ENCODE results near the gene TMEM169.

The TMEM169 gene, protein sequence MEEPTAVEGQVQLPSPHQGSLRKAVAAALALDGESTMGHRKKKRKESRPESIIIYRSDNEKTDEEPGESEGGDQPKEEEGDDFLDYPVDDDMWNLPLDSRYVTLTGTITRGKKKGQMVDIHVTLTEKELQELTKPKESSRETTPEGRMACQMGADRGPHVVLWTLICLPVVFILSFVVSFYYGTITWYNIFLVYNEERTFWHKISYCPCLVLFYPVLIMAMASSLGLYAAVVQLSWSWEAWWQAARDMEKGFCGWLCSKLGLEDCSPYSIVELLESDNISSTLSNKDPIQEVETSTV

DNA sequence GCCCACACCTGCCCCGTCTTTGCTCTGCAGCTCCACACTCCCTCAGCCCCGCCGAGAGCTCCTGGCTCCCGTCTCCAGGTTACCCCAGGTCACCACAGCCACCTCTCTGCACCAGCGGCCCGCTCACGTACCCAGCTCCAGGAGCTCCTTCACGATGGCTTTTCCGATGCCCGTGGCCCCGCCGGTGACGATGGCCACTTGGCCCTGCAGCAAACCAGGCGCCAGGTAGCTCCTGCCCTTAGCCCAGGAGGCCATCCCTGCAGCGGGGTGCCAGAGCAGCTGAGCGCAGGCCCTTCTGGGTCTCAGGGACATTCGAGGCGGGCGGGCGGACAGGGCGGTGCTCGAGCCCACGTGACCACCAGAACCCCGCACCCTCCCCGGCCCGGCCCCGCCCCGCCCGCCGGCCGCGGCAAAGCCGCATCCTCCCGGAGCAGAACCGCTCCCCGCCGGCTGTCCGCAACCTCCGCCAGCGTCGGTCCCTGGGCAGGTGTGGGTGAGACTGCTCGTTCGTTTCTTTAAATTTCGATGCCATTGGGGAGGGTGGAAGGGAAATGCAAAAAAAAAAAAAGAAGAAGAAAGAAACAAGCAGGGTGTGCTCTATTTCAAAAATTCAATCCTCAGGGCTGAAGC, at the start of gene TMEM169, which contains the start of gene PECR:
Gene TMEM169, plus strand, starts transcription at position 433 of the 630 bp plus-strand sequence. CDS start 14,045 bp downstream, outside the sequence.
Gene PECR, minus strand, starts transcription at position 323 of the 630 bp plus-strand sequence. Its CDS starts 68 bp downstream, at position 255.
- TF ChIP-seq, protein P1, sequence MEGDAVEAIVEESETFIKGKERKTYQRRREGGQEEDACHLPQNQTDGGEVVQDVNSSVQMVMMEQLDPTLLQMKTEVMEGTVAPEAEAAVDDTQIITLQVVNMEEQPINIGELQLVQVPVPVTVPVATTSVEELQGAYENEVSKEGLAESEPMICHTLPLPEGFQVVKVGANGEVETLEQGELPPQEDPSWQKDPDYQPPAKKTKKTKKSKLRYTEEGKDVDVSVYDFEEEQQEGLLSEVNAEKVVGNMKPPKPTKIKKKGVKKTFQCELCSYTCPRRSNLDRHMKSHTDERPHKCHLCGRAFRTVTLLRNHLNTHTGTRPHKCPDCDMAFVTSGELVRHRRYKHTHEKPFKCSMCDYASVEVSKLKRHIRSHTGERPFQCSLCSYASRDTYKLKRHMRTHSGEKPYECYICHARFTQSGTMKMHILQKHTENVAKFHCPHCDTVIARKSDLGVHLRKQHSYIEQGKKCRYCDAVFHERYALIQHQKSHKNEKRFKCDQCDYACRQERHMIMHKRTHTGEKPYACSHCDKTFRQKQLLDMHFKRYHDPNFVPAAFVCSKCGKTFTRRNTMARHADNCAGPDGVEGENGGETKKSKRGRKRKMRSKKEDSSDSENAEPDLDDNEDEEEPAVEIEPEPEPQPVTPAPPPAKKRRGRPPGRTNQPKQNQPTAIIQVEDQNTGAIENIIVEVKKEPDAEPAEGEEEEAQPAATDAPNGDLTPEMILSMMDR (IDR thresholded peaks at IDR 0.05; ENCODE audit: extremely low read depth, insufficient read depth, missing control alignments), result no peak
- in situ Hi-C loops (cut with MboI; ENCODE audit: low pct_unique_long_range_greater_than_20kb, low sequenced_read_pairs, unreplicated experiment), result no loop called here
- DNase-seq (ENCODE audit: low spot score), result peak; percentile 90

DNA sequence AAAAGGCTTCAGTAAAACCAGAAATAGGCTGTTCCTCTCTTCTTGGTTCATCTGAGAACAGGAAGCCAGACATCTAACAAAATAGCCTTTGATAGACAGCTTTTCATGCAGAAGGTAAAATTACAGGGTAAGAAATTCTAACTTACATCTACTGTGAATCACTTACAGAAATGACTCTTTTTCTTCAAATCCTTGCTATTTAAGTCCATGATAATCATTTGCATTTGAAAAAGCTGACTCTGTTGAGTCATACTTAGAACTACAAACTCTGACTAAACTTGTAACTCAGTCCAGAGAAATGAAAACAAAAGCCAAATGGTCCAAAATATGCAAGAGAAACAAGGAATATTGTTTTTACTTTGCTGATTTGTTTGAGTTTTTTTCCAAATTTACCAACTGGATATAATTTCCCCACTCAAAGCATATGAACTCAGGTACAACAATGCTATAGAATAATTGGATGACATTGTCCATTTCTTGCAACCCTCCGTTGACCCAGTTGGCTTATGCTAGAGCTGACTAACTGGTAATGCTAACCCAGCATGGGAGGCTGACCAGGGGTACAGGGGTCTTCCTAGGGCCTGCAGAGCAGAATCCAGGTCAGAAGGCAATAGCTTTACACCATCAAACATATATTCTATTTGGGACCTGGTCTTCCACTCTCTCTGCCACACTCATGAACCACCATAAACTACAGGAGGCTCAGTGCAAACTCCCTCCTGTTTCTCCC, 49.6 kb upstream of the TMEM169 start:
- in situ Hi-C loops (cut with MboI; ENCODE audit: low pct_unique_long_range_greater_than_20kb, low sequenced_read_pairs, unreplicated experiment), result no loop called here
- TF ChIP-seq, protein P1 (IDR thresholded peaks at IDR 0.05; ENCODE audit: extremely low read depth, insufficient read depth, missing control alignments), result no peak
- DNase-seq (ENCODE audit: low spot score), result peak; percentile 62

DNA sequence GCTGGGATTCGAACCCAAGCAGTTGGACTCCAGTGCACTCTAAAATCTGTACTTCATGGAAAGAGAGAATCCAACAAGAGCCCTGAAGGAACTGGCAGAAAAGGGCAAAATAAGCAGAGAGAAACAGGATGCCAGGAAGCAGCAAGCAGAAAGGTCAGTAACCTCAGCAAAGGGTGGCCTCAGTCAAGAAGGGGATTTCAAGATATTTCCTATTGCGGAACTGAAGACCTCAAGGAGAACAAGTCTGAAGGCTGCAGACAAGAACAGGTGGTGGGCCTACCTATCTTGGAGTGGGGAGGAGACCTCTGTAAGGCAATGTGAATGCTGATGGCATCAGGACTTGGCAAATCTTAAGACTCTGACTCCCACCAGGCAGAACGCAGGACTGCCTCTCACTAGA, 48.3 kb upstream of the TMEM169 start:
- in situ Hi-C loops (cut with MboI; ENCODE audit: low pct_unique_long_range_greater_than_20kb, low sequenced_read_pairs, unreplicated experiment), result no loop called here
- TF ChIP-seq, protein P1 (IDR thresholded peaks at IDR 0.05; ENCODE audit: extremely low read depth, insufficient read depth, missing control alignments), result no peak
- DNase-seq (ENCODE audit: low spot score), result no peak

DNA sequence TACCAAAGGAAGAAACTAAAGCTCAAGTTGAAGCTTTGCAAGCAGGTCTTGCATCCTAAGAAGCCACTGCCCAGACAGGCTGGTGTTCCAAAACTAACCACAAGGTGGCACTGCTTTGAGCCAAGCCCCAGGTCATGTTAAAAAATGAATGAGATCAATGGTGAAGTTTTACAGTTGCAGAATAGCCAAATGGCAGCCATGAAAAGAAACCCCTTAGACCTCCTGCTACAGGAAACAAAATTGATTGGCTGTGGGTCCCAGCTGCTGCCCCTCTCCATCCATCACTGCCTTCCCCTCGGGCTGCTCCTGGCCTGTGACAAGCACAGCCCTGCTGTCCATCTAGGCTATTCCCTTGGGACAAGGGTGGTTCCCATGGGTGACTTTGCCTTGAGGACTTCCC, 47.7 kb upstream of the TMEM169 start:
- in situ Hi-C loops (cut with MboI; ENCODE audit: low pct_unique_long_range_greater_than_20kb, low sequenced_read_pairs, unreplicated experiment), result no loop called here
- TF ChIP-seq, protein P1 (IDR thresholded peaks at IDR 0.05; ENCODE audit: extremely low read depth, insufficient read depth, missing control alignments), result peak; percentile 82
- DNase-seq (ENCODE audit: low spot score), result peak; percentile 60

DNA sequence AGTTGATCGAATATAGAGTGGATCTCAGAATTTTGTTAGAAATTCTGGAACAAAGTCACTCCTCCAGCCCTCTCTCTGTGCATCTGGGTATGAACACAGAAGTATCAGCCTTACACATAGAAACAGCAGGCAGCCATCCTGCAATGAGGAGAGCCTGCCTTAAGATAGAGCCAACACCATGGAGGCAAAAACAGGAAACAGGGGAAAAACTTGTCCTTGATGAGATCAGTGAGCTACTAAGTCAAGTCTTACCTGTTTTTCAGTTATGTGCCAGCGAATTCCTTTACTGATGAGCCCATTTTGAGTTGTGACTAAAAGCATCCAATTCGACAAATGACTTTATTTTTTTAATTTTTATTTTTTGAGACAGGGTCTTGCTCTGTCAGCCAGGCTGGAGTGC, 41.8 kb upstream of the TMEM169 start:
- no peak for DNase-seq (ENCODE audit: low spot score)
- TF ChIP-seq, protein P1 (IDR thresholded peaks at IDR 0.05; ENCODE audit: extremely low read depth, insufficient read depth, missing control alignments), result no peak
- in situ Hi-C loops (cut with MboI; ENCODE audit: low pct_unique_long_range_greater_than_20kb, low sequenced_read_pairs, unreplicated experiment), result no loop called here

DNA sequence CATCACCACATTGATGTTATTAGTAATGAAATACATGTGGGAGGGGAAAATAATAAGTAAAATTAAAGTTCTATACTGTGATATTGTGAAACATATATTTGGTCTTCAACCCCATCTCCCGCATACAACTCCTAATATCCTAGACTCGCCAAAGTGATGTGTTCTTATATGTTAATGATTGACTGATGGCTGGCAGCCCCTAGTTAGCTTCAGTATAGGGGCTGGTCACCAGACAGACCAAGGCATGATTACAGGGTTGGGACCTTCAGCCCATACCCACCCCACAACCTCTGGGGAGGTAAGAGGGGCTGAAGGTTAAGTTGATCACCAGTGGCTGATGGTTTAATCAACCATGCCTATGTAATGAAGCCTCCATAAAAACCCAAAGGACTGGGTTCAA, 40.3 kb upstream of the TMEM169 start:
- in situ Hi-C loops (cut with MboI; ENCODE audit: low pct_unique_long_range_greater_than_20kb, low sequenced_read_pairs, unreplicated experiment), result no loop called here
- no peak for DNase-seq (ENCODE audit: low spot score)
- TF ChIP-seq, protein P1 (IDR thresholded peaks at IDR 0.05; ENCODE audit: extremely low read depth, insufficient read depth, missing control alignments), result no peak
